Measurements from ENCODE around the gene PCDHB9.
"Not testable (repeated sequence)": the region's sequence is repeated elsewhere in the genome, so short reads cannot be mapped to it uniquely, and the experiment has no call there.

Gene PCDHB9

DNA sequence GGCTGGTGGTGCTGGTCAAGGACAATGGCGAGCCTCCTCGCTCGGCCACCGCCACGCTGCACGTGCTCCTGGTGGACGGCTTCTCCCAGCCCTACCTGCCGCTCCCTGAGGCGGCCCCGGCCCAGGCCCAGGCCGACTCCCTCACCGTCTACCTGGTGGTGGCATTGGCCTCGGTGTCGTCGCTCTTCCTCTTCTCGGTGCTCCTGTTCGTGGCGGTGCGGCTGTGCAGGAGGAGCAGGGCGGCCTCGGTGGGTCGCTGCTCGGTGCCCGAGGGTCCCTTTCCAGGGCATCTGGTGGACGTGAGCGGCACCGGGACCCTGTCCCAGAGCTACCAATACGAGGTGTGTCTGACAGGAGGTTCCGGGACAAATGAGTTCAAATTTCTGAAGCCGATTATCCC is 38.5 kb downstream of the PCDHB9 start:
- not testable (repeated sequence) for H3K9ac ChIP-seq (ENCODE audit: low read depth, low read length, poor library complexity, severe bottlenecking); H3K27me3 ChIP-seq (ENCODE audit: insufficient read depth, low read length, poor library complexity, severe bottlenecking); H3K9me3 ChIP-seq (ENCODE audit: insufficient read depth, low read depth, low read length); H3F3A ChIP-seq (ENCODE audit: low read depth); H3K4me3 ChIP-seq (ENCODE audit: low read length, poor library complexity, severe bottlenecking); H3K79me2 ChIP-seq (ENCODE audit: insufficient read depth, low read length); H2AFZ ChIP-seq (ENCODE audit: low read length); H3K4me2 ChIP-seq (ENCODE audit: low read depth, low read length, poor library complexity, severe bottlenecking); H3K4me1 ChIP-seq (ENCODE audit: insufficient read depth, low read length, poor library complexity, severe bottlenecking); H3K9me2 ChIP-seq (replicated peaks; ENCODE audit: low read depth, low read length); H3K36me3 ChIP-seq (ENCODE audit: insufficient read depth, low read length); H4K20me1 ChIP-seq (ENCODE audit: insufficient read depth, low read length, poor library complexity, severe bottlenecking)

DNA sequence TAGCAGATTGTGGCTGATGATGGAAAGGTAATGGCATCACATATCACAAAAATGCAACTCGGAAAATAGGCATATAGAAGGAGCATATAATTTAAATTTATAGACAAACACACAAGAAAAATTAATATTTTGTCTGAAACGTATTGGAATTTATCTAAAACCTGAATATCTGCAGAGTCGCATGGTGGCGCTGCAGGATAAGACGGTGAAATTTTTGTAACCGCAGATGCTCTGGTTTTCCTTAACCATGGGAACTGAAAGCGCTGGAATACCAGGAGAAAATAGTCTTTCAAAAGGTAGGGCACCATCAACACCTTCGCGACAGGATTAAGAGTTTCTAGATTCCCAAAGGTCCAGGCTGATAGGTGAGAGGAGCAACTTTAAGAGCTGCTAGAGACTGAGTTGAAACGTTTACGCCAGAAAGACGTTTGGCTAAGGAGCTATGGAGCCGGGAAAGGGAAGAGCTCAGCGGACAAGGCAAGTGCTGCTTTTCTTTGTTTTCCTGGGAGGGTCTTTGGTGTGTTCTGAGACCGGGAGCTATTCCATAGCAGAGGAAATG is 47.2 kb downstream of the PCDHB9 start:
- Histone ChIP-seq H3K4me2 (ENCODE audit: low read depth, low read length, poor library complexity, severe bottlenecking) (no peak overlapping the region), H4K20me1 (ENCODE audit: insufficient read depth, low read length, poor library complexity, severe bottlenecking) (no peaks in the 10 kb centered on the region), H3K79me2 (ENCODE audit: insufficient read depth, low read length) (no peaks in the 10 kb centered on the region), H3K4me3 (ENCODE audit: low read length, poor library complexity, severe bottlenecking) (no peak overlapping the region), H3K36me3 (ENCODE audit: insufficient read depth, low read length) (no peaks in the 10 kb centered on the region), H3K9me2 (replicated peaks; ENCODE audit: low read depth, low read length) (no peaks in the 10 kb centered on the region), H3K4me1 (ENCODE audit: insufficient read depth, low read length, poor library complexity, severe bottlenecking) (no peaks in the 10 kb centered on the region), H3K9me3 (ENCODE audit: insufficient read depth, low read depth, low read length) (0 out of 2 replicates have a peak, but pooled peaks cover 5% of the 10 kb centered on the region), H3F3A (ENCODE audit: low read depth) (no peaks in the 10 kb centered on the region), H3K9ac (ENCODE audit: low read depth, low read length, poor library complexity, severe bottlenecking) (no peak overlapping the region), H2AFZ (ENCODE audit: low read length) (no peak overlapping the region), H3K27me3 (ENCODE audit: insufficient read depth, low read length, poor library complexity, severe bottlenecking) (no peaks in the 10 kb centered on the region)
- TF ChIP-seq, protein P1, sequence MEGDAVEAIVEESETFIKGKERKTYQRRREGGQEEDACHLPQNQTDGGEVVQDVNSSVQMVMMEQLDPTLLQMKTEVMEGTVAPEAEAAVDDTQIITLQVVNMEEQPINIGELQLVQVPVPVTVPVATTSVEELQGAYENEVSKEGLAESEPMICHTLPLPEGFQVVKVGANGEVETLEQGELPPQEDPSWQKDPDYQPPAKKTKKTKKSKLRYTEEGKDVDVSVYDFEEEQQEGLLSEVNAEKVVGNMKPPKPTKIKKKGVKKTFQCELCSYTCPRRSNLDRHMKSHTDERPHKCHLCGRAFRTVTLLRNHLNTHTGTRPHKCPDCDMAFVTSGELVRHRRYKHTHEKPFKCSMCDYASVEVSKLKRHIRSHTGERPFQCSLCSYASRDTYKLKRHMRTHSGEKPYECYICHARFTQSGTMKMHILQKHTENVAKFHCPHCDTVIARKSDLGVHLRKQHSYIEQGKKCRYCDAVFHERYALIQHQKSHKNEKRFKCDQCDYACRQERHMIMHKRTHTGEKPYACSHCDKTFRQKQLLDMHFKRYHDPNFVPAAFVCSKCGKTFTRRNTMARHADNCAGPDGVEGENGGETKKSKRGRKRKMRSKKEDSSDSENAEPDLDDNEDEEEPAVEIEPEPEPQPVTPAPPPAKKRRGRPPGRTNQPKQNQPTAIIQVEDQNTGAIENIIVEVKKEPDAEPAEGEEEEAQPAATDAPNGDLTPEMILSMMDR (conservative IDR thresholded peaks at IDR 0.05; ENCODE audit: low read length): no peak
- TF ChIP-seq EZH2phosphoT487 (IDR thresholded peaks at IDR 0.05; ENCODE audit: borderline replicate concordance): no peak

DNA sequence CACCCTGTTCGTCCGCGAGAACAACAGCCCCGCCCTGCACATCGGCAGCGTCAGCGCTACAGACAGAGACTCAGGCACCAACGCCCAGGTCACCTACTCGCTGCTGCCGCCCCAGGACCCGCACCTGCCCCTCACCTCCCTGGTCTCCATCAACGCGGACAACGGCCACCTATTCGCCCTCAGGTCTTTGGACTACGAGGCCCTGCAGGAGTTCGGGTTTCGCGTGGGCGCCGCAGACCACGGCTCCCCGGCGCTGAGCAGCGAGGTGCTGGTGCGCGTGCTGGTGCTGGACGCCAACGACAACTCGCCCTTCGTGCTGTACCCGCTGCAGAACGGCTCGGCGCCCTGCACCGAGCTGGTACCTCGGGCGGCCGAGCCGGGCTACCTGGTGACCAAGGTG is 49.0 kb downstream of the PCDHB9 start:
- not testable (repeated sequence) for H3K4me2 ChIP-seq (ENCODE audit: low read depth, low read length, poor library complexity, severe bottlenecking); H3K9me2 ChIP-seq (replicated peaks; ENCODE audit: low read depth, low read length); H3K9me3 ChIP-seq (ENCODE audit: insufficient read depth, low read depth, low read length); H3K4me1 ChIP-seq (ENCODE audit: insufficient read depth, low read length, poor library complexity, severe bottlenecking); H3K36me3 ChIP-seq (ENCODE audit: insufficient read depth, low read length); H3K27me3 ChIP-seq (ENCODE audit: insufficient read depth, low read length, poor library complexity, severe bottlenecking); H3K79me2 ChIP-seq (ENCODE audit: insufficient read depth, low read length); H3F3A ChIP-seq (ENCODE audit: low read depth); H3K4me3 ChIP-seq (ENCODE audit: low read length, poor library complexity, severe bottlenecking); H3K9ac ChIP-seq (ENCODE audit: low read depth, low read length, poor library complexity, severe bottlenecking); H4K20me1 ChIP-seq (ENCODE audit: insufficient read depth, low read length, poor library complexity, severe bottlenecking); H2AFZ ChIP-seq (ENCODE audit: low read length)

DNA sequence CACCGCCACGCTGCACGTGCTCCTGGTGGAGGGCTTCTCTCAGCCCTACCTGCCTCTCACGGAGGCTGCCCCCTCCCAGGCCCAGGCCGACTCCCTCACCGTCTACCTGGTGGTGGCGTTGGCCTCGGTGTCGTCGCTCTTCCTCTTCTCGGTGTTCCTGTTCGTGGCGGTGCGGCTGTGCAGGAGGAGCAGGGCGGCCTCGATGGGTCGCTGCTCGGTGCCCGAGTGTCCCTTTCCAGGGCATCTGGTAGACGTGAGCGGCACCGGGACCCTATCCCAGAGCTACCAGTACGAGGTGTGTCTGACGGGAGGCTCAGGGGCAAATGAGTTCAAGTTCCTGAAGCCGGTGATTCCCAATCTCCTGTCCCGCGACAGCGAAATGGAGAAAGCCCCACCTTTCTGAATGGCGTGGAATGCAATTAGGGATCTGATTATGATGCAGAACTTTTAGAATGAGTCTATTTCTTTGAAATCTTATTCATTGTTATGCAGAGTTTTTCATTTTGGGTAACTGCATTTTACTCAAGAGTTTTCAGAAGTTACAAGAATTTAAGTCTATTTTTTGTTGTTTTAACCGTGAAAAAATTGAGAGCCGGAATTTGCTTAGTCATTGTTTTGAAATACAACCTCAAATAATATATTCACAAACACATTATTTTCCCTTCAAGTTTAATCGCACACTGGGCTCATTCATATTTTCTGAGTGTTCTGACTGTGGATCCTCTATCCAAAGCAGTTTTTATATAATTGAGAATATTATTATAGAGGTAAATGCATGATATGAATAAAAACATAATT is 49.8 kb downstream of the PCDHB9 start:
- H3K4me1 ChIP-seq (ENCODE audit: insufficient read depth, low read length, poor library complexity, severe bottlenecking): no peaks in the 10 kb centered on the region
- no peaks in the 10 kb centered on the region for H3F3A ChIP-seq (ENCODE audit: low read depth)
- H3K9ac ChIP-seq (ENCODE audit: low read depth, low read length, poor library complexity, severe bottlenecking): no peak overlapping the region
- no peak overlapping the region for H3K4me2 ChIP-seq (ENCODE audit: low read depth, low read length, poor library complexity, severe bottlenecking)
- H3K79me2 ChIP-seq (ENCODE audit: insufficient read depth, low read length): no peaks in the 10 kb centered on the region
- H3K27me3 ChIP-seq (ENCODE audit: insufficient read depth, low read length, poor library complexity, severe bottlenecking): no peaks in the 10 kb centered on the region
- H3K4me3 ChIP-seq (ENCODE audit: low read length, poor library complexity, severe bottlenecking): no peak overlapping the region
- no peak overlapping the region for H2AFZ ChIP-seq (ENCODE audit: low read length)
- no peaks in the 10 kb centered on the region for H3K36me3 ChIP-seq (ENCODE audit: insufficient read depth, low read length)
- no peaks in the 10 kb centered on the region; the same call in 1 of the 2 replicates for H3K9me3 ChIP-seq (ENCODE audit: insufficient read depth, low read depth, low read length)
- TF ChIP-seq EZH2phosphoT487 (IDR thresholded peaks at IDR 0.05; ENCODE audit: borderline replicate concordance): no peak
- TF ChIP-seq, protein P1 (conservative IDR thresholded peaks at IDR 0.05; ENCODE audit: low read length): no peak
- no peaks in the 10 kb centered on the region for H4K20me1 ChIP-seq (ENCODE audit: insufficient read depth, low read length, poor library complexity, severe bottlenecking)
- no peaks in the 10 kb centered on the region for H3K9me2 ChIP-seq (replicated peaks; ENCODE audit: low read depth, low read length)

Measured in Loucy (cell line).